C4-2B (cell line): ENCODE data around the gene CNGA3.

Experiments
- H3K27ac ChIP-seq: fragments of 450-650 bp; 2 replicates; pipeline ENCODE4 v1.5.1; 2017
- ZFX ChIP-seq: fragments of 450-650 bp; IDR thresholded peaks from 2 replicates; pipeline ENCODE4 v1.6.1; 2017
- TF ChIP-seq, protein P1 (sequence below): fragments of 450-650 bp; conservative IDR thresholded peaks from 2 replicates; pipeline ENCODE4 v1.5.1; 2017; ENCODE audit warnings: mild to moderate bottlenecking

CNGA3 gene

DNA sequence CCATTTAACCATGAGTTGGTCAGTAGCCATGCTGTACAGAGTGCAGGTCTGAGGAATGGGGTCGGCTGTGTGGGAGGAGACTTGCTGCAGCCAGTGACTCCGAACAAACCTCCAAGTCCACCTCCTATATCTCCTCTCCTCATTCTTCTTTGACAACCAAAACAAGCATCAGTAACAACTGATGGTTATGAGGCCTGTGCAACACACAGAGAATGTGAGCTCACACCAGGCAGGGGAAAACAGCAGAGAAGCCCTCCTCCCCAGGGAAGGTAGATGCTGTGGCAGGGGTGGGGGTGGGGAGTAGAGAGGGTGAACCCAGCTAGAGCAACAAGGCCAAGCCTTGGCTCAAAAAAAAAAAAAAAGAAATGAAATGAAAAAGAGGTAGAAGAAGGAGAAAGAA lies 12.3 kb upstream of the CNGA3 start:
- TF ChIP-seq ZFX = no peak
- TF ChIP-seq, protein P1, sequence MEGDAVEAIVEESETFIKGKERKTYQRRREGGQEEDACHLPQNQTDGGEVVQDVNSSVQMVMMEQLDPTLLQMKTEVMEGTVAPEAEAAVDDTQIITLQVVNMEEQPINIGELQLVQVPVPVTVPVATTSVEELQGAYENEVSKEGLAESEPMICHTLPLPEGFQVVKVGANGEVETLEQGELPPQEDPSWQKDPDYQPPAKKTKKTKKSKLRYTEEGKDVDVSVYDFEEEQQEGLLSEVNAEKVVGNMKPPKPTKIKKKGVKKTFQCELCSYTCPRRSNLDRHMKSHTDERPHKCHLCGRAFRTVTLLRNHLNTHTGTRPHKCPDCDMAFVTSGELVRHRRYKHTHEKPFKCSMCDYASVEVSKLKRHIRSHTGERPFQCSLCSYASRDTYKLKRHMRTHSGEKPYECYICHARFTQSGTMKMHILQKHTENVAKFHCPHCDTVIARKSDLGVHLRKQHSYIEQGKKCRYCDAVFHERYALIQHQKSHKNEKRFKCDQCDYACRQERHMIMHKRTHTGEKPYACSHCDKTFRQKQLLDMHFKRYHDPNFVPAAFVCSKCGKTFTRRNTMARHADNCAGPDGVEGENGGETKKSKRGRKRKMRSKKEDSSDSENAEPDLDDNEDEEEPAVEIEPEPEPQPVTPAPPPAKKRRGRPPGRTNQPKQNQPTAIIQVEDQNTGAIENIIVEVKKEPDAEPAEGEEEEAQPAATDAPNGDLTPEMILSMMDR = no peak

DNA sequence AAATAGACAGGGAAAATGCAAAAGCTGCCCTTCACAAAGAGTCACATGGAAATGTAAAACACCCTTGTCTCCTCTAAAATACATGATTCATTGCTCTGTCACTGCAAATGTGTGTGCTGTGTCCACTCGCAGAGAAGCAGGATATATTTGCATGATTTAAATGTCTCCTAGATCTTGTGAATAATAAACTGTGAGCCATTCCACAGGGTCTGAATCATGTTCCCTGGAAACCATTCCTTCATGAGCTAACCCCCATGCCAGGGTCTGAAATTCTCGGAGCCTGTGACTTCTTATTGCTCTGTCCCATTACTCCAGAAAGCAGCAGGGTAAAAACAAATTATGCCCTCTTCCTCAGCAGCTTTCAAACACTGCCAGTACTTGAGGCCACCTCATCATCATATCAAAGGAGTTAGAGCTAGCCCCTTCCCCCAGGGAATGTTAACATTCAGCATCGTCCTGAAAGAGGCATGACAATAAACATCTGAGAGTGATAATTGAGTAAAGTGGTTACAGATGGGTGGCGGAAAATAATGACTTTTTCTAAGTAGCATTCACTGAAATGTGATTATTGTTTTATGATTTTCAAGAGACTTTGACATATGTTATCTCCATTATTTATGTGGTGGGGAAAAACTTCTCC lies 11.7 kb upstream of the CNGA3 start:
- no peak overlapping the region for H3K27ac ChIP-seq

More for the DNA sequence above, 12.3 kb upstream of the CNGA3 start:
- H3K27ac ChIP-seq = no peak overlapping the region

GRCh38 chr2:98335271-98335670 lies 11.0 kb upstream of the CNGA3 start:
- H3K27ac ChIP-seq = no peak overlapping the region
- TF ChIP-seq ZFX = no peak
- TF ChIP-seq, protein P1 = no peak

More for the DNA sequence above, 11.7 kb upstream of the CNGA3 start:
- TF ChIP-seq, protein P1 = no peak
- no peak for TF ChIP-seq ZFX

GRCh38 chr2:98341241-98341640 lies 5.0 kb upstream of the CNGA3 start:
- no peak overlapping the region for H3K27ac ChIP-seq
- TF ChIP-seq, protein P1 = no peak
- no peak for TF ChIP-seq ZFX

GRCh38 chr2:98343285-98343684 lies 3.0 kb upstream of the CNGA3 start:
- no peak for TF ChIP-seq ZFX
- TF ChIP-seq, protein P1 = no peak

DNA sequence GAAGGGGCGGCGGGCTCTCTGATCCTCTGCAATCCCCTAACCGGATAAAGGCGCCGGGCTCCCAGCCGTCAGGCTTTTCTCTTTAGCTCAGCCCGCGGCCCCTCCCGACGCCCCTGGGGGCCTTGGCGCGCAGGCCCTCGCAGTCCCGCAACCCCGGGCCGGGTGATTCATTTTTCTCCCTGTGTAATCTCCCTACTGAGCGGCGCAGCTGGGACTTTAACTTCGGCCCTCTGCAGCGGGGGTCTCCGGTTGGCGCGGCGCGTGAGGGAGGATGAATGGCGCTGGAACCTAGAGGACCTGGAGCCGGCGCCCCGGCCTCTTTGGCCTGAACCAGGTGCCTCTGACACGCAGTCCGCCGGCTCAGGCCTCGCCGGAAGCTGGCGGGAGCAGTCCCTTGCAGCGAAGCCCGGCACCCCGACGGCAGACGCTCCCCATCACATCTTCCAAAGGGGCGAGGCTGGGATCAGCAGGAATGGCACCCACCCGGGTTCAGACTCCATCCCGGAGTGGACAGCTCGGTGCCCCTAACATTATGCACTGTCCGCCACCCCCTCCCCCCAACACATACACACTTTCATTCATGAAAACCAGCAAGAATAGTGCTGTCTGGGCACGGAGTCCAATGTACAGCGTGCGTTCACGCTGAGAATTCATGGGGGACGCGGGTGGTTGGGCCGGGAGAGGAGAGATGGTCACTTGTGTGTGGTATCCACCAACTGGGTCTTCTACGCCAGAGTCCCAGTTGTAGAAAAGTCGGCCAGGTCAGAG lies 1.2 kb downstream of the CNGA3 start:
- H3K27ac ChIP-seq = no peak overlapping the region

More at GRCh38 chr2:98343285-98343684, 3.0 kb upstream of the CNGA3 start:
- H3K27ac ChIP-seq = no peak overlapping the region

More for the DNA sequence above, 1.2 kb downstream of the CNGA3 start:
- TF ChIP-seq ZFX = no peak
- TF ChIP-seq, protein P1 = no peak
